ENCODE measurements around the gene EOGT. TPM values are rescaled to one million over a fixed set of nuclear protein-coding genes. Genes with fewer than 3 reads are reported as not detected.

EOGT gene
- total RNA-seq, 1 donor from 2014 or later: 8.9 TPM

DNA sequence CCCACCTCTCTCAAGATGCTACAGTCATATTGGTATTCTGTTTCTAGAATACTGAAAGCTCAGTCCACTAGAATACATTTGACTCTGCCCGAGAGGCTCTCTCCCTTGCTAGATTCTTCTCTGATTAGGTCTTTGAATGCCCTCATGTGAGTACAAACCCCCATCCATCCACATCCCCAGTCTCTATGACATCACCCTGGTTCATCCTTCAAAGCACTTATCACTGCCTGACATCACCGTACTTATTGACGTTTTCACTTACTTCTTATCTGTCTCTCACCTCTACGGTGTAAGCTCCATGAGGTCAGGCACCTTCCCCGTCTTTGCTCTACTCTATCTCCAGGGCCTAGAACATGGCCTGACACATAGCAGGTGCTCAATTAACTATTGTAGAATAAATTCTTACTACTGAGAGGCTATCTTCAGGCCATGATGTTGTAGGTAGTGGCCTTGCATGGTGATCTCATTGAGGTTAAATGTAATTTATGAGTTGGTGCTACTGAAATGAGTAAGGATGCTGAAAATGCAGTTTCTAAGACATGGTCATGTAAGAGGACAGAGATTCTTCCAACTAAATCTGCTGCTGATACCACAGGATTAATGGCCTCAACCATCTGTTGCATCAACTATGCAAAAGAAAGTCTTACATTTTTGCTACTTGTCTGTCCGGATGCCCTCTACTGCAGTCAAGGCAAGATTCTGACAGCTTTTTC lies 26.8 kb downstream of the EOGT start:
- Mint-ChIP-seq H3K27ac (no peak overlapping the region), H3K4me1 (no peaks in the 10 kb centered on the region), H3K4me3 (no peak overlapping the region), H3K27me3 (ENCODE audit: low read depth) (no peaks in the 10 kb centered on the region), H3K9me3 (no peaks in the 10 kb centered on the region), H3K36me3 (peaks cover 26% of the 10 kb centered on the region)
- TF ChIP-seq, protein P1, sequence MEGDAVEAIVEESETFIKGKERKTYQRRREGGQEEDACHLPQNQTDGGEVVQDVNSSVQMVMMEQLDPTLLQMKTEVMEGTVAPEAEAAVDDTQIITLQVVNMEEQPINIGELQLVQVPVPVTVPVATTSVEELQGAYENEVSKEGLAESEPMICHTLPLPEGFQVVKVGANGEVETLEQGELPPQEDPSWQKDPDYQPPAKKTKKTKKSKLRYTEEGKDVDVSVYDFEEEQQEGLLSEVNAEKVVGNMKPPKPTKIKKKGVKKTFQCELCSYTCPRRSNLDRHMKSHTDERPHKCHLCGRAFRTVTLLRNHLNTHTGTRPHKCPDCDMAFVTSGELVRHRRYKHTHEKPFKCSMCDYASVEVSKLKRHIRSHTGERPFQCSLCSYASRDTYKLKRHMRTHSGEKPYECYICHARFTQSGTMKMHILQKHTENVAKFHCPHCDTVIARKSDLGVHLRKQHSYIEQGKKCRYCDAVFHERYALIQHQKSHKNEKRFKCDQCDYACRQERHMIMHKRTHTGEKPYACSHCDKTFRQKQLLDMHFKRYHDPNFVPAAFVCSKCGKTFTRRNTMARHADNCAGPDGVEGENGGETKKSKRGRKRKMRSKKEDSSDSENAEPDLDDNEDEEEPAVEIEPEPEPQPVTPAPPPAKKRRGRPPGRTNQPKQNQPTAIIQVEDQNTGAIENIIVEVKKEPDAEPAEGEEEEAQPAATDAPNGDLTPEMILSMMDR (IDR thresholded peaks at IDR 0.05; ENCODE audit: unreplicated experiment): no peak
- DNase-seq (ENCODE audit: low spot score in 2 of 2, unreplicated experiment in 2 of 2): no peak

DNA sequence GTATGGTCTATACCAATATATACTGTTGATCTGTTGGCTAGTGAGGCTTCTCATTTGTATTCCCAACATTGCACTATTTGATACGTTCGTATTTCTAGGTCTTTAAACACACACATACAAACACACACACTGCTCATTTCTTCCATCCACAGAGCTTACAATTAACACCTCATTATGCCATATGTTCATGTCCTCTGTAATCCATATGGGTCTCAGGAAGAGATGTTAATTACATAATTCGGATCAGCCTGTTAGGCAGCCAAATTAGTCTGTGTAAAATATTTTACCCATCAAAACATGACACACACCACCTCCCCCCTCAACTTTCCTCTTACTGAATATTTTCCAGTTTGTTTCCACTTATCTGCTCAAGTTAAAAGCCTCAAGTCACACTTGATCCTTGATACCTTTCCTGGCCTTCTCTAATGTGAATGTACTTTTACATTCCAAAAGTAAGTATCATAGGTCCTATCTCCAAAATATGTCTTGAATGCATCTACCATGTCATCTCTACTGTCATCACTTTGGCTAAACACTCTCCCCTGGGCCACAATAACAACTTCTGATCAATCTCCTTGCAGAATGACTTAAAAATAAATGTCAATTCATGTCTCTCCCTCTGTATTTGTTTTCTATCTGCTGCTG lies 28.2 kb downstream of the EOGT start:
- Mint-ChIP-seq H3K4me1 (no peaks in the 10 kb centered on the region), H3K27me3 (ENCODE audit: low read depth) (no peaks in the 10 kb centered on the region), H3K9me3 (no peaks in the 10 kb centered on the region), H3K27ac (no peak overlapping the region), H3K4me3 (no peak overlapping the region), H3K36me3 (peaks cover 21% of the 10 kb centered on the region)
- TF ChIP-seq, protein P1 (IDR thresholded peaks at IDR 0.05; ENCODE audit: unreplicated experiment): no peak
- no peak for DNase-seq (ENCODE audit: low spot score in 2 of 2, unreplicated experiment in 2 of 2)

DNA sequence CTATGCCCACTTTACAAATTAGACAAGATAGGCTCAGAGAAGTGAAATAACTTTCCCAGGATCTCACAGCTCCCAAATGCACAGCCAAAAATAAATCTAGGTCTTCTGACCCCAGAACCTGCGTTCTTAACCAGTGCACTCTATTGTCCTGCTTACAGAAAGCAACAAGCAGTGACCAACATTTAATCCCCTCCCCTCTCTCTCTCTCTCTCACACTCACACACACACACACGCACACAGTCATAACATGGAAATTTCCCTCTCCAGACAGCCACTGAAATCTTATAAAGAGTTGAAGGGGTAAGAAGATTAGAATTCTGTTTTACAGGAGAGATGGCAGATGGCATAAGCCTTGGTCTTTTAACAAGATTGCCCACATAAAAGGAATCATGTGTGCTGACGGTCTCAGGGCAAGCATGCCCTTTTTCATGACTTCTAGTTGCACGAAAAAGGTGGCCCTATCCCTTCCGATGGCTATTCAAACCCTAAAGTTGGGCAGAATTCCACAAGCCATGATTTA lies 29.4 kb downstream of the EOGT start:
- H3K27ac Mint-ChIP-seq: no peak overlapping the region
- no peaks in the 10 kb centered on the region for H3K9me3 Mint-ChIP-seq
- no peak overlapping the region for H3K4me3 Mint-ChIP-seq
- TF ChIP-seq, protein P1 (IDR thresholded peaks at IDR 0.05; ENCODE audit: unreplicated experiment): no peak
- H3K27me3 Mint-ChIP-seq (ENCODE audit: low read depth): no peaks in the 10 kb centered on the region
- H3K36me3 Mint-ChIP-seq: peaks cover 21% of the 10 kb centered on the region
- H3K4me1 Mint-ChIP-seq: no peaks in the 10 kb centered on the region
- no peak for DNase-seq (ENCODE audit: low spot score in 2 of 2, unreplicated experiment in 2 of 2)

DNA sequence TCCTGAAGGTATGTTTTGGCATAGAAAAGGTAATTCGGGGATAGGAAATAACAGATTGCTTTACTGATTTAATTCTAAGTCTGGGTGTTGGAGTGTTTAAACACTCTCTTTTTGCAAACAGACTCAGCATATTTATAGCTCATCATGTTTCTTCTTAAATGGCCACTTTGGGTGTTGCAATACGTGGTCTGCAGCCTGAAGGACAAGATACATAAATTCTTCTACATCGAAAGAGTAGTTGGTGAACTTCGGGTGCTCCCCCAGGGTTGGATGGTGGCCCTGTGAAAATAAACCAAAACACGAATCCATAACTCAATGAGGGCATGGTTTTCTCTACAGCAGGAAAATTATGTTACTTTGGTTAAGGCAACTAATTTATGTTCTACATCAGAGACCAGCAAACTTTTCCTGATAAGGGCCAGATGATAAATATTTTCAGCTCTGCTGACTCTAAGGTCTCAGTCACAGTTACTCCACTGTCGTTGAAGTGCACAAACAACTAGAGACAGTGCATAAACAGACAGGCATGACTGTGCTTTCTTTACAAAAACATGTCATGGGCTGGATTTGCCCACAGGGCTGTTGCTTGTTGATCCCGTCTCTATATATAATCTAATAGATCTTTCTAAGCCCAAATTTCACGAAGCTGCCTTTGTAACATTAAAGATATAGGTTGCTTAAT lies 35.9 kb downstream of the EOGT start:
- H3K27me3 Mint-ChIP-seq (ENCODE audit: low read depth): no peaks in the 10 kb centered on the region
- no peak for DNase-seq (ENCODE audit: low spot score in 2 of 2, unreplicated experiment in 2 of 2)
- H3K36me3 Mint-ChIP-seq: peaks cover 6% of the 10 kb centered on the region
- no peaks in the 10 kb centered on the region for H3K9me3 Mint-ChIP-seq
- TF ChIP-seq, protein P1 (IDR thresholded peaks at IDR 0.05; ENCODE audit: unreplicated experiment): no peak
- H3K27ac Mint-ChIP-seq: no peak overlapping the region
- H3K4me1 Mint-ChIP-seq: peaks cover 4% of the 10 kb centered on the region
- no peak overlapping the region for H3K4me3 Mint-ChIP-seq

DNA sequence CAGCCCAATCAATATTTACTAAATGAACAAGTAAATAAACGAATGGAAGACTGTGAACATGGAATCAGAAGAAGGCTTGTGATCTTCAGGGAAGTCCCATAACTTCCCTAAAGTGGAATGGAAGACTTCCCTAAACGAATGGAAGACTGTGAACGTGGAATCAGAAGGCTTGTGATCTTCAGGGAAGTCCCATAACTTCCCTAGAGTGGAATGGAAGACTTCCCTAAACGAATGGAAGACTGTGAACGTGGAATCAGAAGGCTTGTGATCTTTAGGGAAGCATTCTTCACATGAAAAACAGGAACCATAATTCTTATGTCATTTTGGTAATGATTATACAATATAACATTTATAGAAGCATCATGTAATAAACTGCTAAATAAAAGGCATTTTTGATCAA lies 38.8 kb downstream of the EOGT start:
- Mint-ChIP-seq H3K27ac (no peak overlapping the region), H3K27me3 (ENCODE audit: low read depth) (peaks cover 18% of the 10 kb centered on the region), H3K9me3 (no peaks in the 10 kb centered on the region), H3K4me1 (peaks cover 4% of the 10 kb centered on the region), H3K36me3 (peaks cover 5% of the 10 kb centered on the region), H3K4me3 (no peak overlapping the region)
- DNase-seq (ENCODE audit: low spot score in 2 of 2, unreplicated experiment in 2 of 2): no peak
- TF ChIP-seq, protein P1 (IDR thresholded peaks at IDR 0.05; ENCODE audit: unreplicated experiment): no peak
